Sigmoid colon (tissue), 4 donors: ENCODE results near the gene MCU.

Experiments used
- EP300 ChIP-seq, 4 donors: sonication (generic); formaldehyde crosslinking; IDR thresholded peaks; one replicate each; pipeline ENCODE4 v1.6.1; 2017; ENCODE audit warnings: antibody characterized with exemption in 4 of 4
- POLR2AphosphoS5 ChIP-seq, 4 donors: sonication (generic); formaldehyde crosslinking; IDR thresholded peaks; one replicate each; pipeline ENCODE4 v1.6.1; 2017; ENCODE audit warnings: antibody characterized with exemption in 4 of 4
- TF ChIP-seq, protein P1 (sequence below), 4 experiments: fragments of 450-650 bp in 3 of 4; fragments of 200-600 bp in 1 of 4; IDR thresholded peaks; one replicate each; pipeline ENCODE4 v1.5.1; 2016 to 2019; ENCODE audit warnings: antibody characterized with exemption in 4 of 4, mild to moderate bottlenecking in 3 of 4, moderate library complexity in 2 of 4

DNA sequence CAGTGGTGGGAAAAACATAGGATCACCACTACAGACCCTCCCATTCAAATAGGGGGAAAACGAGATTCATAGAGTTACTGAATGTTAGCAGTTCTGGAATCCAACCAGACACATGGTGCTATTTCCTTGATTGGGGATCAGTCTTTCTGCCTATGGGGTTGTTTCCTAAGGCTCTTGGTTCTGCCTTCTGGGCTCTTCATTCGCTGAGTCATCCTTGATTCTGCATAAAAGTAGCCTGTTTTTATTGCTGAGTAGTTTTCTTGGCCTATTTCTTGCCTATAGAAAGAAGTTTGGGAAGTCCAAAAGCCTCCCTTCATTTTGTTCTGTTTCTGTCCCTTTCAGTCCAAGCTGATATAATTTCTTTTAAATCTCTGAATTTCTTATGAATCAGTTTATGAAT lies 102.3 kb downstream of the MCU start:
- TF ChIP-seq POLR2AphosphoS5 (IDR thresholded peaks at IDR 0.05) (no peak), EP300 (IDR thresholded peaks at IDR 0.05) (no peak)
- TF ChIP-seq, protein P1, sequence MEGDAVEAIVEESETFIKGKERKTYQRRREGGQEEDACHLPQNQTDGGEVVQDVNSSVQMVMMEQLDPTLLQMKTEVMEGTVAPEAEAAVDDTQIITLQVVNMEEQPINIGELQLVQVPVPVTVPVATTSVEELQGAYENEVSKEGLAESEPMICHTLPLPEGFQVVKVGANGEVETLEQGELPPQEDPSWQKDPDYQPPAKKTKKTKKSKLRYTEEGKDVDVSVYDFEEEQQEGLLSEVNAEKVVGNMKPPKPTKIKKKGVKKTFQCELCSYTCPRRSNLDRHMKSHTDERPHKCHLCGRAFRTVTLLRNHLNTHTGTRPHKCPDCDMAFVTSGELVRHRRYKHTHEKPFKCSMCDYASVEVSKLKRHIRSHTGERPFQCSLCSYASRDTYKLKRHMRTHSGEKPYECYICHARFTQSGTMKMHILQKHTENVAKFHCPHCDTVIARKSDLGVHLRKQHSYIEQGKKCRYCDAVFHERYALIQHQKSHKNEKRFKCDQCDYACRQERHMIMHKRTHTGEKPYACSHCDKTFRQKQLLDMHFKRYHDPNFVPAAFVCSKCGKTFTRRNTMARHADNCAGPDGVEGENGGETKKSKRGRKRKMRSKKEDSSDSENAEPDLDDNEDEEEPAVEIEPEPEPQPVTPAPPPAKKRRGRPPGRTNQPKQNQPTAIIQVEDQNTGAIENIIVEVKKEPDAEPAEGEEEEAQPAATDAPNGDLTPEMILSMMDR (IDR thresholded peaks at IDR 0.05): no peak
